ENCODE results near the gene CAMK1.

DNA sequence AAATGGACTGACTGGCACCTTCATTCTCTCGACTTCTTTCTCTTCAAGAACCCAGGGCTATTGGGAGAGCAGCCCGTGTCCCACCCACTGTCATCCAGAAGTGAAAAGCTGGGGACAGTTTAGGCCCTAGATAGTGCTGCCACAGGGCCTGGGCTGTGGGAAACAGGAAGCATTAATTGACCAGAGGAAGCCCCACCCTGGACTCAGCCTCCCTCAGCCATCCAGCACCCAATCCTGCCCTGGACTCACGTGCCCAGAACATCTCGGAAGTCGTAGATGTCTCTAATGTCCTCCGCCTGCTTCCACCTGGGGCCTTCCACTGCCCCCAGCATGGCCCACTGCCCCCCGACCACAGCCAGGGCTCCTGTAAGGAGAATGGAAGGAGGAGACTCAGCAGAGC, 2.3 kb downstream of the CAMK1 start:
- TF ChIP-seq, protein P1, sequence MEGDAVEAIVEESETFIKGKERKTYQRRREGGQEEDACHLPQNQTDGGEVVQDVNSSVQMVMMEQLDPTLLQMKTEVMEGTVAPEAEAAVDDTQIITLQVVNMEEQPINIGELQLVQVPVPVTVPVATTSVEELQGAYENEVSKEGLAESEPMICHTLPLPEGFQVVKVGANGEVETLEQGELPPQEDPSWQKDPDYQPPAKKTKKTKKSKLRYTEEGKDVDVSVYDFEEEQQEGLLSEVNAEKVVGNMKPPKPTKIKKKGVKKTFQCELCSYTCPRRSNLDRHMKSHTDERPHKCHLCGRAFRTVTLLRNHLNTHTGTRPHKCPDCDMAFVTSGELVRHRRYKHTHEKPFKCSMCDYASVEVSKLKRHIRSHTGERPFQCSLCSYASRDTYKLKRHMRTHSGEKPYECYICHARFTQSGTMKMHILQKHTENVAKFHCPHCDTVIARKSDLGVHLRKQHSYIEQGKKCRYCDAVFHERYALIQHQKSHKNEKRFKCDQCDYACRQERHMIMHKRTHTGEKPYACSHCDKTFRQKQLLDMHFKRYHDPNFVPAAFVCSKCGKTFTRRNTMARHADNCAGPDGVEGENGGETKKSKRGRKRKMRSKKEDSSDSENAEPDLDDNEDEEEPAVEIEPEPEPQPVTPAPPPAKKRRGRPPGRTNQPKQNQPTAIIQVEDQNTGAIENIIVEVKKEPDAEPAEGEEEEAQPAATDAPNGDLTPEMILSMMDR (conservative IDR thresholded peaks at IDR 0.05 in 1 of 2, IDR thresholded peaks at IDR 0.05 in 1 of 2; ENCODE audit: low read depth in 1 of 2, low read length in 2 of 2), result no peak
- no peak for TF ChIP-seq EZH2 (IDR thresholded peaks at IDR 0.05; ENCODE audit: low read length, missing control alignments)
